ENCODE measurements around the gene SH3D19. TPM values are rescaled to one million over a fixed set of nuclear protein-coding genes. Genes with fewer than 3 reads are reported as not detected.
A peak's percentile ranks its signal among the peaks of the same experiment; 100 is the strongest.

The SH3D19 gene
- total and polyA plus RNA-seq, 2 of the 4 experiments (the other 2 are of a cell fraction), result 14.4 to 27.2 TPM

DNA sequence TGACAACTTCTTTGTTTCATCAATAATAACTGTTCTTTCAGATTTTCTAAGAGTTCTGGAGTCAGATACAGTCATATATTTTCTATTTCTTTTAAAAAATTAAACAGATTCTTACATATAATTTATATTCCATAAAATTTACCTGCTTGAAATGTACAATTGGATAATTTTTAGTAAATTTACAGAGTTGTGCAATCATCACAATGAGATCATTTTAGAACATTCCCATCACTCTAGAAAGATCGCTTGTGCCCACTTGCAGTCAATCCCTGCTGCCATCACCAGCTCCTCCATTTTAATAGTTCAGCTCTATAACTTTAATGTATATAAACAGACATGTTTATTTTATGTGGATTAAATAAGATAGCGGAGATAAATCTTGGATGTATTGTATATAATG lies 78.0 kb downstream of the SH3D19 start:
- H4K91ac ChIP-seq (ENCODE audit: insufficient read depth, low read depth, low read length), result no peak overlapping the region
- no peaks in the 10 kb centered on the region for H4K20me1 ChIP-seq (ENCODE audit: insufficient read depth, low read length)
- in situ Hi-C loops (cut with MboI; ENCODE audit: low sequenced_read_pairs), result no loop called here
- intact Hi-C loops (cut with micrococcal nuclease), result no loop called here
- no peak for ATAC-seq (ENCODE audit: low read depth)
- no peak overlapping the region for H3K18ac ChIP-seq (ENCODE audit: low read depth, low read length)
- H3K79me1 ChIP-seq (ENCODE audit: low read depth in 1 of 2, low read length in 2 of 2), result no peaks in the 10 kb centered on the region; a peak in 1 of 4 replicates
- no peak overlapping the region for H3K4me3 ChIP-seq (ENCODE audit: insufficient read depth, low read depth, low read length)
- no peak overlapping the region for H2BK20ac ChIP-seq (ENCODE audit: low read depth, low read length)
- no peak overlapping the region for H2AFZ ChIP-seq (replicated peaks; ENCODE audit: low read length, poor library complexity)
- no peaks in the 10 kb centered on the region for H3K4me1 ChIP-seq (ENCODE audit: control insufficient read depth, insufficient read depth, low read length)
- dilution Hi-C loops (cut with HindIII; ENCODE audit: low sequenced_read_pairs, unreplicated experiment), result no loop called here
- H3K56ac ChIP-seq (ENCODE audit: extremely low read depth, insufficient read depth, low read length), result no peak overlapping the region
- no peak overlapping the region for H2AK5ac ChIP-seq (ENCODE audit: low read depth, low read length)
- H3K27me3 ChIP-seq (ENCODE audit: control insufficient read depth, insufficient read depth, low read length), result no peaks in the 10 kb centered on the region
- H2AK9ac ChIP-seq (replicated peaks; ENCODE audit: low read depth, low read length, poor library complexity), result no peak overlapping the region
- no peak for TF ChIP-seq POLR2A (IDR thresholded peaks at IDR 0.05; ENCODE audit: low read depth, low read length)
- no peak for TF ChIP-seq SMC3 (IDR thresholded peaks at IDR 0.05; ENCODE audit: low read depth, low read length)
- TF ChIP-seq BHLHE40 (IDR thresholded peaks at IDR 0.05; ENCODE audit: low read depth, low read length), result no peak
- no peak for TF ChIP-seq RAD21 (IDR thresholded peaks at IDR 0.05; ENCODE audit: low read length)
- TF ChIP-seq FOS (IDR thresholded peaks at IDR 0.05; ENCODE audit: low read depth, low read length), result no peak
- no peak for TF ChIP-seq RCOR1 (IDR thresholded peaks at IDR 0.05; ENCODE audit: insufficient replicate concordance, low read length)
- TF ChIP-seq, protein P1, sequence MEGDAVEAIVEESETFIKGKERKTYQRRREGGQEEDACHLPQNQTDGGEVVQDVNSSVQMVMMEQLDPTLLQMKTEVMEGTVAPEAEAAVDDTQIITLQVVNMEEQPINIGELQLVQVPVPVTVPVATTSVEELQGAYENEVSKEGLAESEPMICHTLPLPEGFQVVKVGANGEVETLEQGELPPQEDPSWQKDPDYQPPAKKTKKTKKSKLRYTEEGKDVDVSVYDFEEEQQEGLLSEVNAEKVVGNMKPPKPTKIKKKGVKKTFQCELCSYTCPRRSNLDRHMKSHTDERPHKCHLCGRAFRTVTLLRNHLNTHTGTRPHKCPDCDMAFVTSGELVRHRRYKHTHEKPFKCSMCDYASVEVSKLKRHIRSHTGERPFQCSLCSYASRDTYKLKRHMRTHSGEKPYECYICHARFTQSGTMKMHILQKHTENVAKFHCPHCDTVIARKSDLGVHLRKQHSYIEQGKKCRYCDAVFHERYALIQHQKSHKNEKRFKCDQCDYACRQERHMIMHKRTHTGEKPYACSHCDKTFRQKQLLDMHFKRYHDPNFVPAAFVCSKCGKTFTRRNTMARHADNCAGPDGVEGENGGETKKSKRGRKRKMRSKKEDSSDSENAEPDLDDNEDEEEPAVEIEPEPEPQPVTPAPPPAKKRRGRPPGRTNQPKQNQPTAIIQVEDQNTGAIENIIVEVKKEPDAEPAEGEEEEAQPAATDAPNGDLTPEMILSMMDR (conservative IDR thresholded peaks at IDR 0.05; ENCODE audit: low read depth, low read length), result no peak
- peak; percentile 62 for TF ChIP-seq CEBPB (IDR thresholded peaks at IDR 0.05; ENCODE audit: low read depth, low read length)
- TF ChIP-seq, protein P2, sequence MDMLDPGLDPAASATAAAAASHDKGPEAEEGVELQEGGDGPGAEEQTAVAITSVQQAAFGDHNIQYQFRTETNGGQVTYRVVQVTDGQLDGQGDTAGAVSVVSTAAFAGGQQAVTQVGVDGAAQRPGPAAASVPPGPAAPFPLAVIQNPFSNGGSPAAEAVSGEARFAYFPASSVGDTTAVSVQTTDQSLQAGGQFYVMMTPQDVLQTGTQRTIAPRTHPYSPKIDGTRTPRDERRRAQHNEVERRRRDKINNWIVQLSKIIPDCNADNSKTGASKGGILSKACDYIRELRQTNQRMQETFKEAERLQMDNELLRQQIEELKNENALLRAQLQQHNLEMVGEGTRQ (IDR thresholded peaks at IDR 0.05; ENCODE audit: low read depth, low read length), result no peak
- H3K36me3 ChIP-seq (ENCODE audit: control insufficient read depth, insufficient read depth, low read length), result no peaks in the 10 kb centered on the region
- no peak overlapping the region for H3K27ac ChIP-seq (ENCODE audit: insufficient read depth, low read length)
- POLR2A ChIA-PET (ENCODE audit: unreplicated experiment), result no interaction called here
- CTCF ChIA-PET, result interaction anchor here (0.5 kb wide), 1 partner anchor 15 kb away, joined by 3 read pairs; no protein-coding TSS in a partner anchor
- H2BK15ac ChIP-seq (ENCODE audit: low read depth, low read length), result no peak overlapping the region
- H3K4me2 ChIP-seq (ENCODE audit: low read depth, low read length), result no peak overlapping the region
- no peak overlapping the region for H3K14ac ChIP-seq (replicated peaks; ENCODE audit: low read depth, low read length)
- H3K23ac ChIP-seq (ENCODE audit: low read depth, low read length), result no peak overlapping the region
- H3K4ac ChIP-seq (ENCODE audit: low read depth, low read length), result no peak overlapping the region
- H4K8ac ChIP-seq (ENCODE audit: low read depth in 2 of 2, low read length in 2 of 2), result no peak overlapping the region
- no TSS peak for BruUV-seq (replicated peaks)
- WGBS, 2 experiments (ENCODE audit: extremely low coverage in 2 of 2, insufficient read length in 1 of 2), result no CpG with 5 or more reads among the region's 2 CpGs
- H3K9me3 ChIP-seq (ENCODE audit: control insufficient read depth, insufficient read depth, low read length), result no peaks in the 10 kb centered on the region
- no peaks in the 10 kb centered on the region for H3K9me1 ChIP-seq (ENCODE audit: insufficient read depth, low read length)
- no peak for DNase-seq
- no peak overlapping the region for H2BK5ac ChIP-seq (ENCODE audit: low read depth, low read length, poor library complexity, severe bottlenecking)
- no peak overlapping the region for H4K5ac ChIP-seq (ENCODE audit: low read depth, low read length)
- H2BK120ac ChIP-seq (ENCODE audit: low read depth, low read length), result no peak overlapping the region
- no peak overlapping the region for H3K9ac ChIP-seq (ENCODE audit: low read depth, low read length)
